Spleen (tissue), 11 donors: ENCODE measurements around the gene ROR1. TPM values are rescaled to one million over a fixed set of nuclear protein-coding genes. Genes with fewer than 3 reads are reported as not detected.

Source experiments
- DNase-seq: peaks from one replicate; pipeline ENCODE4 v3.0.0-alpha.2; 2020
- H3K27ac ChIP-seq, 8 donors: fragments of 200-600 bp; sonication (generic) in 7 of 8; 1 replicate in 4 of 8; 2 replicates in 4 of 8; pipeline versions ENCODE4 v1.5.0 to v1.8.0; 2016 to 2021; ENCODE audit warnings: inconsistent platforms in 4 of 8, mild to moderate bottlenecking in 4 of 8, moderate library complexity in 1 of 8
- H3K27me3 ChIP-seq, 7 donors: fragments of 200-600 bp; sonication (generic) in 6 of 7; replicated peaks in 1 of 7; 1 replicate in 4 of 7; 2 replicates in 3 of 7; pipeline versions ENCODE4 v1.5.0 to v1.8.0; 2016 to 2021; ENCODE audit warnings: inconsistent platforms in 3 of 7, mild to moderate bottlenecking in 1 of 7
- H3K36me3 ChIP-seq, 6 donors: fragments of 200-600 bp; sonication (generic) in 5 of 6; 1 replicate in 4 of 6; 2 replicates in 2 of 6; pipeline versions ENCODE4 v1.5.0 to v1.8.0; 2016 to 2021; ENCODE audit warnings: inconsistent platforms in 2 of 6
- H3K4me1 ChIP-seq, 6 donors: fragments of 200-600 bp; sonication (generic) in 5 of 6; 1 replicate in 3 of 6; 2 replicates in 3 of 6; pipeline versions ENCODE4 v1.5.0 to v1.8.0; 2016 to 2021; ENCODE audit warnings: inconsistent platforms in 3 of 6
- H3K4me3 ChIP-seq, 8 donors: fragments of 200-600 bp; sonication (generic) in 7 of 8; 1 replicate in 4 of 8; 2 replicates in 4 of 8; pipeline versions ENCODE4 v1.5.0 to v1.8.0; 2016 to 2021; ENCODE audit warnings: inconsistent platforms in 4 of 8, mild to moderate bottlenecking in 4 of 8, moderate library complexity in 2 of 8
- H3K9me3 ChIP-seq, 8 donors: fragments of 200-600 bp; sonication (generic) in 7 of 8; 1 replicate in 4 of 8; 2 replicates in 4 of 8; pipeline versions ENCODE4 v1.5.0 to v1.8.0; 2016 to 2021; ENCODE audit warnings: inconsistent platforms in 4 of 8
- CTCF ChIP-seq, 11 experiments: fragments of 200-600 bp in 7 of 11; fragments of 450-650 bp in 4 of 11; sonication (generic) in 4 of 11; IDR thresholded peaks in 8 of 11; conservative IDR thresholded peaks in 3 of 11; 1 replicate in 7 of 11; 2 replicates in 4 of 11; pipeline versions ENCODE4 v1.4.0 to v1.8.0; 2016 to 2021; ENCODE audit warnings: antibody characterized with exemption in 11 of 11, inconsistent platforms in 4 of 11, mild to moderate bottlenecking in 1 of 11
- POLR2A ChIP-seq, 3 donors: fragments of 450-650 bp; IDR thresholded peaks; one replicate each; pipeline ENCODE4 v1.5.1; 2017; ENCODE audit warnings: antibody characterized with exemption in 3 of 3, mild to moderate bottlenecking in 1 of 3
- POLR2AphosphoS5 ChIP-seq, 3 donors: sonication (generic); formaldehyde crosslinking; IDR thresholded peaks; one replicate each; pipeline ENCODE4 v1.5.1; 2017; ENCODE audit warnings: antibody characterized with exemption in 3 of 3
- WGBS, 5 donors: extraction: QIAGEN DNeasy Blood & Tissue Kit in 3 of 5; methylation state at CpG; one replicate each; pipeline versions ENCODE4 v1.1.5 to v1.1.7; 2013 to 2018; 5-methylcytosine and 5-hydroxymethylcytosine counted together
- intact Hi-C: fragments of 100-400 bp; cut with DNase I; formaldehyde crosslinking; loops from one replicate; pipeline ENCODE4 v1.15.0; 2023; ENCODE audit warnings: low total_unique reads
- polyA plus RNA-seq, 3 donors: library from polyadenylated mRNA; stranded (reverse); fragments of 200-250 nt; gene quantifications; one replicate each; pipeline ENCODE4 v1.2.1, GENCODE V29; 2013
- total RNA-seq, 7 donors: library from RNA; depleted of rRNA in 3 of 7; stranded (reverse); fragments of >200 nt in 3 of 7; fragmentation: NEBNext Ultra II Directional in 4 of 7; extraction: Animal tissue kit (Norgen Biotek cat#: 25700) in 4 of 7; gene quantifications; one replicate each; pipeline versions ENCODE4 v1.1.0 to v1.2.1, GENCODE V29; 2016 to 2021
- donor health status: healthy with polysubstance abuse.
- donor health status: DM: no; HTN: no; CAD: no; lungs with moderate emphysema.
- donor health status: DM: no; HTN: no; CAD: no.
- donor health status: Bipolar disorder and iron deficiency.
- donor health status: healthy.
- donor health status: DM: no; HTN: no; CAD: no.
- donor health status: DM: yes; HTN: yes; CAD: no.

The ROR1 gene
- total and polyA plus RNA-seq, 10 donors, result 0.43 to 12.3 (median 6.4) TPM

GRCh38 chr1:63988941-63989340 lies 215.1 kb downstream of the ROR1 start:
- WGBS, 5 donors, result 80 to 98% (median 90%) methylated on average over 2 of the region's 2 CpGs
- Histone ChIP-seq H3K36me3 (no peaks in the 10 kb centered on the region), H3K27ac (no peak overlapping the region), H3K9me3 (no peaks in the 10 kb centered on the region), H3K4me1 (peaks cover 0 to 3% (median 0%) of the 10 kb centered on the region in 6 donors), H3K4me3 (no peak overlapping the region), H3K27me3 (no peaks in the 10 kb centered on the region)
- TF ChIP-seq POLR2AphosphoS5 (IDR thresholded peaks at IDR 0.05) (no peak), CTCF (IDR thresholded peaks at IDR 0.05 in 8 of 11, conservative IDR thresholded peaks at IDR 0.05 in 3 of 11) (no peak), POLR2A (IDR thresholded peaks at IDR 0.05) (no peak)
- intact Hi-C loops, result no loop called here
- DNase-seq, result no peak

- TF ChIP-seq CTCF (IDR thresholded peaks at IDR 0.05 in 8 of 11, conservative IDR thresholded peaks at IDR 0.05 in 3 of 11) (no peak), POLR2AphosphoS5 (IDR thresholded peaks at IDR 0.05) (no peak), POLR2A (IDR thresholded peaks at IDR 0.05) (no peak)
- DNase-seq, result no peak
- H3K27me3 ChIP-seq, result no peaks in the 10 kb centered on the region
- peaks cover 0 to 9% (median 0%) of the 10 kb centered on the region in 6 donors for H3K4me1 ChIP-seq
- H3K36me3 ChIP-seq, result no peaks in the 10 kb centered on the region
- no peak overlapping the region for H3K27ac ChIP-seq
- WGBS, 5 donors, result 46 to 73% (median 48%) methylated on average over 2 of the region's 2 CpGs
- H3K9me3 ChIP-seq, result no peaks in the 10 kb centered on the region
- no peak overlapping the region for H3K4me3 ChIP-seq
- intact Hi-C loops, result no loop called here
These were observed 217.9 kb downstream of the ROR1 start for GRCh38 chr1:63991685-63992084.

- intact Hi-C loops, result no loop called here
- no peaks in the 10 kb centered on the region for H3K9me3 ChIP-seq
- H3K36me3 ChIP-seq, result no peaks in the 10 kb centered on the region
- no peak for DNase-seq
- no peaks in the 10 kb centered on the region for H3K27me3 ChIP-seq
- TF ChIP-seq POLR2A (IDR thresholded peaks at IDR 0.05), result no peak
- TF ChIP-seq CTCF (IDR thresholded peaks at IDR 0.05 in 8 of 11, conservative IDR thresholded peaks at IDR 0.05 in 3 of 11), result no peak
- TF ChIP-seq POLR2AphosphoS5 (IDR thresholded peaks at IDR 0.05), result no peak
- no peak overlapping the region for H3K4me3 ChIP-seq
- no peaks in the 10 kb centered on the region for H3K4me1 ChIP-seq
- H3K27ac ChIP-seq, result no peak overlapping the region
- 75 to 91% (median 87%) methylated on average over 3 of the region's 3 CpGs for WGBS, 5 donors
These were observed 226.2 kb downstream of the ROR1 start for GRCh38 chr1:64000021-64000420.

- Histone ChIP-seq H3K27ac (no peak overlapping the region), H3K4me3 (no peak overlapping the region), H3K36me3 (no peaks in the 10 kb centered on the region), H3K4me1 (peaks cover 0 to 4% (median 0%) of the 10 kb centered on the region in 6 donors), H3K9me3 (no peaks in the 10 kb centered on the region), H3K27me3 (no peaks in the 10 kb centered on the region)
- WGBS, 5 donors, result 78 to 95% (median 89%) methylated on average over 2 of the region's 2 CpGs
- no peak for DNase-seq
- TF ChIP-seq CTCF (IDR thresholded peaks at IDR 0.05 in 8 of 11, conservative IDR thresholded peaks at IDR 0.05 in 3 of 11) (no peak), POLR2A (IDR thresholded peaks at IDR 0.05) (no peak), POLR2AphosphoS5 (IDR thresholded peaks at IDR 0.05) (no peak)
- intact Hi-C loops, result no loop called here
These were observed 227.2 kb downstream of the ROR1 start for GRCh38 chr1:64001038-64001437.
